GM23338 (cell line): ENCODE data around the gene TLE2. TPM values are rescaled to one million over a fixed set of nuclear protein-coding genes. Genes with fewer than 3 reads are reported as not detected.
A peak's percentile ranks its signal among the peaks of the same experiment; 100 is the strongest.

Source experiments
- ATAC-seq: fragments of 200-7000 bp; cut with Tn5 transposase; 3 replicates; pipeline ENCODE4 v1.9.1; 2020
- DNase-seq: peaks from one replicate; pipeline ENCODE4 v3.0.0-alpha.2; 2015; ENCODE audit warnings: low spot score
- H2AFZ ChIP-seq: fragments of 200-600 bp; sonication (generic); 2 replicates; pipeline ENCODE4 v1.8.0; 2016; ENCODE audit warnings: antibody characterized with exemption, mild to moderate bottlenecking, moderate library complexity
- H3F3A ChIP-seq: fragments of 200-600 bp; sonication (generic); replicated peaks from 2 replicates; pipeline ENCODE4 v1.8.0; 2017; ENCODE audit warnings: antibody characterized with exemption, mixed run types, low read depth
- H3K27ac ChIP-seq: fragments of 200-600 bp; sonication (generic); 2 replicates; pipeline ENCODE4 v1.6.1; 2016; ENCODE audit warnings: low read depth
- H3K27me3 ChIP-seq: fragments of 200-600 bp; sonication (generic); 2 replicates; pipeline ENCODE4 v1.8.0; 2016; ENCODE audit warnings: mild to moderate bottlenecking, mixed run types, moderate library complexity; ENCODE audit not compliant: insufficient read depth
- H3K36me3 ChIP-seq: fragments of 200-600 bp; sonication (generic); 2 replicates; pipeline ENCODE4 v1.8.0; 2016; ENCODE audit warnings: mild to moderate bottlenecking; ENCODE audit not compliant: insufficient read depth
- H3K4me1 ChIP-seq: fragments of 200-600 bp; sonication (generic); 2 replicates; pipeline ENCODE4 v1.8.0; 2016; ENCODE audit warnings: mild to moderate bottlenecking, moderate library complexity; ENCODE audit not compliant: insufficient read depth
- H3K4me2 ChIP-seq: fragments of 200-600 bp; sonication (generic); 2 replicates; pipeline ENCODE4 v1.7.1; 2017; ENCODE audit warnings: mixed run types
- H3K4me3 ChIP-seq: fragments of 200-600 bp; sonication (generic); 2 replicates; pipeline ENCODE4 v1.6.1; 2016; ENCODE audit warnings: mixed run types
- H3K79me2 ChIP-seq: fragments of 200-600 bp; sonication (generic); replicated peaks from 2 replicates; pipeline ENCODE4 v1.8.0; 2017; ENCODE audit warnings: mild to moderate bottlenecking; ENCODE audit not compliant: insufficient read depth
- H3K9me2 ChIP-seq: fragments of 200-600 bp; sonication (generic); 2 replicates; pipeline ENCODE4 v1.8.0; 2017; ENCODE audit not compliant: insufficient read depth
- H4K20me1 ChIP-seq: fragments of 200-600 bp; sonication (generic); replicated peaks from 2 replicates; pipeline ENCODE4 v1.8.0; 2017; ENCODE audit warnings: mild to moderate bottlenecking; ENCODE audit not compliant: insufficient read depth
- H3K27ac Mint-ChIP-seq: 2 replicates; pipeline ENCODE4 v1.8.0; 2020; ENCODE audit warnings: inconsistent platforms, mild to moderate bottlenecking, moderate library complexity, mixed read lengths
- H3K27me3 Mint-ChIP-seq: 3 replicates; pipeline ENCODE4 v1.8.0; 2022; ENCODE audit warnings: low read depth, mild to moderate bottlenecking, moderate library complexity, mixed read lengths, inconsistent platforms; ENCODE audit not compliant: insufficient read depth, poor library complexity
- H3K36me3 Mint-ChIP-seq: 3 replicates; pipeline ENCODE4 v1.8.0; 2021; ENCODE audit warnings: low read depth, mild to moderate bottlenecking, inconsistent platforms, moderate library complexity, mixed read lengths
- H3K4me1 Mint-ChIP-seq: 3 replicates; pipeline ENCODE4 v1.8.0; 2020; ENCODE audit warnings: mild to moderate bottlenecking, inconsistent platforms, mixed read lengths
- H3K4me3 Mint-ChIP-seq: 3 replicates; pipeline ENCODE4 v1.8.0; 2021; ENCODE audit warnings: moderate library complexity, mild to moderate bottlenecking, inconsistent platforms, mixed read lengths
- H3K9me3 Mint-ChIP-seq: 3 replicates; pipeline ENCODE4 v1.8.0; 2020; ENCODE audit warnings: moderate library complexity, mild to moderate bottlenecking, inconsistent platforms, mixed read lengths
- CREB1 ChIP-seq: fragments of 250-450 bp; sonication (Bioruptor Pico); IDR thresholded peaks from 2 replicates; pipeline ENCODE4 v1.5.0; 2020; ENCODE audit warnings: low read depth, mild to moderate bottlenecking, moderate library complexity
- EZH2 ChIP-seq: fragments of 200-600 bp; sonication (generic); IDR thresholded peaks from one replicate; pipeline ENCODE4 v1.8.0; 2017; ENCODE audit warnings: antibody characterized with exemption, mild to moderate bottlenecking, low read depth; ENCODE audit not compliant: unreplicated experiment
- EZH2phosphoT487 ChIP-seq: fragments of 200-600 bp; sonication (generic); IDR thresholded peaks from one replicate; pipeline ENCODE4 v1.8.1; 2018; ENCODE audit warnings: antibody characterized with exemption; ENCODE audit not compliant: unreplicated experiment
- JUNB ChIP-seq: IDR thresholded peaks from one replicate; pipeline ENCODE4 v1.6.1; 2016; ENCODE audit warnings: antibody characterized with exemption; ENCODE audit not compliant: unreplicated experiment
- NANOG ChIP-seq: IDR thresholded peaks from 2 replicates; pipeline ENCODE4 v1.6.1; 2016; ENCODE audit warnings: antibody characterized with exemption, borderline replicate concordance
- POLR2AphosphoS5 ChIP-seq: IDR thresholded peaks from 2 replicates; pipeline ENCODE4 v1.6.1; 2016; ENCODE audit warnings: antibody characterized with exemption, low read depth
- STAT1 ChIP-seq: IDR thresholded peaks from one replicate; pipeline ENCODE4 v1.6.1; 2016; ENCODE audit warnings: antibody characterized with exemption; ENCODE audit not compliant: unreplicated experiment
- ZNF114 ChIP-seq: fragments of 250-450 bp; sonication (Bioruptor Pico); IDR thresholded peaks from 2 replicates; pipeline ENCODE4 v1.5.0; 2020; ENCODE audit warnings: mild to moderate bottlenecking, moderate library complexity
- ZNF331 ChIP-seq: fragments of 250-450 bp; sonication (Bioruptor Pico); IDR thresholded peaks from 2 replicates; pipeline ENCODE4 v1.5.0; 2020; ENCODE audit warnings: low read depth, mild to moderate bottlenecking, moderate library complexity
- polyA plus RNA-seq: library from polyadenylated mRNA; unstranded; fragments of >200 nt; fragmentation: Nextera tagmentation; extraction: Ambion mirVana; gene quantifications from 2 replicates; pipeline ENCODE4 v1.2.1, GENCODE V29; 2016
- total RNA-seq: library from RNA; depleted of rRNA; stranded (reverse); fragments of >200 nt; shearing (Covaris generic); gene quantifications from 2 replicates; pipeline ENCODE4 v1.2.3, GENCODE V29; 2014
- TF ChIP-seq, protein P1 (sequence below): IDR thresholded peaks from 2 replicates; pipeline ENCODE4 v1.6.1; 2016; ENCODE audit warnings: antibody characterized with exemption
- TF ChIP-seq, protein P2 (sequence below): IDR thresholded peaks from one replicate; pipeline ENCODE4 v1.6.1; 2018; ENCODE audit warnings: antibody characterized with exemption; ENCODE audit not compliant: unreplicated experiment
- TF ChIP-seq, protein P3 (sequence below), 2 experiments: fragments of 200-600 bp in 1 of 2; sonication (generic) in 1 of 2; conservative IDR thresholded peaks; 2 replicates each; pipeline versions ENCODE4 v1.5.1 to v1.6.1; 2016 to 2017; ENCODE audit warnings: antibody characterized with exemption in 2 of 2, low read depth in 2 of 2, mild to moderate bottlenecking in 2 of 2, moderate library complexity in 1 of 2
- TF ChIP-seq, protein P4 (sequence below): fragments of 250-450 bp; sonication (Bioruptor Pico); IDR thresholded peaks from 2 replicates; pipeline ENCODE4 v1.5.0; 2020; ENCODE audit warnings: mild to moderate bottlenecking, moderate library complexity

TLE2 gene
- total and polyA plus RNA-seq, 2 experiments from 2014 or later, result 5.2 to 22.8 TPM

DNA sequence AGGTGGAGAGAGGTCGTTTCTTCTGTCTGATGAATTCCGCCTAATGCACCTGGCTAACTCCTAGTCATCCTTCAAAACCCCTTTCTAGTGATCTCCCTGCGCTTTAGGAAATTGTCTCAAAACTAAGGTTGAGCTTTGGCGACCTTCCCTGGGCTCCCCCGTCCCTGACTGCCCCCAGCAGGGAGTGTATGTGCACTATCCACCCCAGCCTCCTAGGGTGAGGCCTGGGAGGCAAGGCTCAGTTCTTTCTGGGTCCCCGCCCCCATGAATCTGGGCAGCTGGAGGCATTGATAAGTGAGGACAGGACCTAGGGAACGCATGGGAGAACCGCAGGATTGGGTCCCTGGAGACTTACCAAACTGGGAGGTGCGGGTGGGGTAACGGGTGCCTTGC lies 51.3 kb downstream of the TLE2 start:
- no peaks in the 10 kb centered on the region for H4K20me1 ChIP-seq
- H3K27me3 ChIP-seq, result peaks cover 17% of the 10 kb centered on the region
- H3F3A ChIP-seq, result peaks cover 7% of the 10 kb centered on the region; the same call in 1 of the 2 replicates
- H3K9me3 Mint-ChIP-seq, result no peaks in the 10 kb centered on the region
- no peak overlapping the region for H3K27ac ChIP-seq
- H3K4me3 ChIP-seq, result peak overlapping the region; percentile 45; the same call in 1 of the 2 replicates
- no peak overlapping the region for H2AFZ ChIP-seq
- DNase-seq, result no peak
- no peaks in the 10 kb centered on the region for H3K79me2 ChIP-seq
- no peaks in the 10 kb centered on the region for H3K36me3 Mint-ChIP-seq
- no peaks in the 10 kb centered on the region for H3K36me3 ChIP-seq
- peak; percentile 16 for ATAC-seq
- H3K4me1 ChIP-seq, result peaks cover 17% of the 10 kb centered on the region
- TF ChIP-seq ZNF114 (CRISPR knock-in tag) (no peak), POLR2AphosphoS5 (no peak), ZNF331 (CRISPR knock-in tag) (no peak), EZH2 (no peak), CREB1 (CRISPR knock-in tag) (no peak), STAT1 (no peak), JUNB (no peak), NANOG (no peak), EZH2phosphoT487 (no peak)
- TF ChIP-seq, protein P1, sequence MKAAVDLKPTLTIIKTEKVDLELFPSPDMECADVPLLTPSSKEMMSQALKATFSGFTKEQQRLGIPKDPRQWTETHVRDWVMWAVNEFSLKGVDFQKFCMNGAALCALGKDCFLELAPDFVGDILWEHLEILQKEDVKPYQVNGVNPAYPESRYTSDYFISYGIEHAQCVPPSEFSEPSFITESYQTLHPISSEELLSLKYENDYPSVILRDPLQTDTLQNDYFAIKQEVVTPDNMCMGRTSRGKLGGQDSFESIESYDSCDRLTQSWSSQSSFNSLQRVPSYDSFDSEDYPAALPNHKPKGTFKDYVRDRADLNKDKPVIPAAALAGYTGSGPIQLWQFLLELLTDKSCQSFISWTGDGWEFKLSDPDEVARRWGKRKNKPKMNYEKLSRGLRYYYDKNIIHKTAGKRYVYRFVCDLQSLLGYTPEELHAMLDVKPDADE, result no peak
- TF ChIP-seq, protein P2, sequence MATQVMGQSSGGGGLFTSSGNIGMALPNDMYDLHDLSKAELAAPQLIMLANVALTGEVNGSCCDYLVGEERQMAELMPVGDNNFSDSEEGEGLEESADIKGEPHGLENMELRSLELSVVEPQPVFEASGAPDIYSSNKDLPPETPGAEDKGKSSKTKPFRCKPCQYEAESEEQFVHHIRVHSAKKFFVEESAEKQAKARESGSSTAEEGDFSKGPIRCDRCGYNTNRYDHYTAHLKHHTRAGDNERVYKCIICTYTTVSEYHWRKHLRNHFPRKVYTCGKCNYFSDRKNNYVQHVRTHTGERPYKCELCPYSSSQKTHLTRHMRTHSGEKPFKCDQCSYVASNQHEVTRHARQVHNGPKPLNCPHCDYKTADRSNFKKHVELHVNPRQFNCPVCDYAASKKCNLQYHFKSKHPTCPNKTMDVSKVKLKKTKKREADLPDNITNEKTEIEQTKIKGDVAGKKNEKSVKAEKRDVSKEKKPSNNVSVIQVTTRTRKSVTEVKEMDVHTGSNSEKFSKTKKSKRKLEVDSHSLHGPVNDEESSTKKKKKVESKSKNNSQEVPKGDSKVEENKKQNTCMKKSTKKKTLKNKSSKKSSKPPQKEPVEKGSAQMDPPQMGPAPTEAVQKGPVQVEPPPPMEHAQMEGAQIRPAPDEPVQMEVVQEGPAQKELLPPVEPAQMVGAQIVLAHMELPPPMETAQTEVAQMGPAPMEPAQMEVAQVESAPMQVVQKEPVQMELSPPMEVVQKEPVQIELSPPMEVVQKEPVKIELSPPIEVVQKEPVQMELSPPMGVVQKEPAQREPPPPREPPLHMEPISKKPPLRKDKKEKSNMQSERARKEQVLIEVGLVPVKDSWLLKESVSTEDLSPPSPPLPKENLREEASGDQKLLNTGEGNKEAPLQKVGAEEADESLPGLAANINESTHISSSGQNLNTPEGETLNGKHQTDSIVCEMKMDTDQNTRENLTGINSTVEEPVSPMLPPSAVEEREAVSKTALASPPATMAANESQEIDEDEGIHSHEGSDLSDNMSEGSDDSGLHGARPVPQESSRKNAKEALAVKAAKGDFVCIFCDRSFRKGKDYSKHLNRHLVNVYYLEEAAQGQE, result no peak
- TF ChIP-seq, protein P3, sequence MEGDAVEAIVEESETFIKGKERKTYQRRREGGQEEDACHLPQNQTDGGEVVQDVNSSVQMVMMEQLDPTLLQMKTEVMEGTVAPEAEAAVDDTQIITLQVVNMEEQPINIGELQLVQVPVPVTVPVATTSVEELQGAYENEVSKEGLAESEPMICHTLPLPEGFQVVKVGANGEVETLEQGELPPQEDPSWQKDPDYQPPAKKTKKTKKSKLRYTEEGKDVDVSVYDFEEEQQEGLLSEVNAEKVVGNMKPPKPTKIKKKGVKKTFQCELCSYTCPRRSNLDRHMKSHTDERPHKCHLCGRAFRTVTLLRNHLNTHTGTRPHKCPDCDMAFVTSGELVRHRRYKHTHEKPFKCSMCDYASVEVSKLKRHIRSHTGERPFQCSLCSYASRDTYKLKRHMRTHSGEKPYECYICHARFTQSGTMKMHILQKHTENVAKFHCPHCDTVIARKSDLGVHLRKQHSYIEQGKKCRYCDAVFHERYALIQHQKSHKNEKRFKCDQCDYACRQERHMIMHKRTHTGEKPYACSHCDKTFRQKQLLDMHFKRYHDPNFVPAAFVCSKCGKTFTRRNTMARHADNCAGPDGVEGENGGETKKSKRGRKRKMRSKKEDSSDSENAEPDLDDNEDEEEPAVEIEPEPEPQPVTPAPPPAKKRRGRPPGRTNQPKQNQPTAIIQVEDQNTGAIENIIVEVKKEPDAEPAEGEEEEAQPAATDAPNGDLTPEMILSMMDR (conservative IDR thresholded peaks at IDR 0.05; ENCODE audit: low read depth in 2 of 2), result no peak
- TF ChIP-seq, protein P4, sequence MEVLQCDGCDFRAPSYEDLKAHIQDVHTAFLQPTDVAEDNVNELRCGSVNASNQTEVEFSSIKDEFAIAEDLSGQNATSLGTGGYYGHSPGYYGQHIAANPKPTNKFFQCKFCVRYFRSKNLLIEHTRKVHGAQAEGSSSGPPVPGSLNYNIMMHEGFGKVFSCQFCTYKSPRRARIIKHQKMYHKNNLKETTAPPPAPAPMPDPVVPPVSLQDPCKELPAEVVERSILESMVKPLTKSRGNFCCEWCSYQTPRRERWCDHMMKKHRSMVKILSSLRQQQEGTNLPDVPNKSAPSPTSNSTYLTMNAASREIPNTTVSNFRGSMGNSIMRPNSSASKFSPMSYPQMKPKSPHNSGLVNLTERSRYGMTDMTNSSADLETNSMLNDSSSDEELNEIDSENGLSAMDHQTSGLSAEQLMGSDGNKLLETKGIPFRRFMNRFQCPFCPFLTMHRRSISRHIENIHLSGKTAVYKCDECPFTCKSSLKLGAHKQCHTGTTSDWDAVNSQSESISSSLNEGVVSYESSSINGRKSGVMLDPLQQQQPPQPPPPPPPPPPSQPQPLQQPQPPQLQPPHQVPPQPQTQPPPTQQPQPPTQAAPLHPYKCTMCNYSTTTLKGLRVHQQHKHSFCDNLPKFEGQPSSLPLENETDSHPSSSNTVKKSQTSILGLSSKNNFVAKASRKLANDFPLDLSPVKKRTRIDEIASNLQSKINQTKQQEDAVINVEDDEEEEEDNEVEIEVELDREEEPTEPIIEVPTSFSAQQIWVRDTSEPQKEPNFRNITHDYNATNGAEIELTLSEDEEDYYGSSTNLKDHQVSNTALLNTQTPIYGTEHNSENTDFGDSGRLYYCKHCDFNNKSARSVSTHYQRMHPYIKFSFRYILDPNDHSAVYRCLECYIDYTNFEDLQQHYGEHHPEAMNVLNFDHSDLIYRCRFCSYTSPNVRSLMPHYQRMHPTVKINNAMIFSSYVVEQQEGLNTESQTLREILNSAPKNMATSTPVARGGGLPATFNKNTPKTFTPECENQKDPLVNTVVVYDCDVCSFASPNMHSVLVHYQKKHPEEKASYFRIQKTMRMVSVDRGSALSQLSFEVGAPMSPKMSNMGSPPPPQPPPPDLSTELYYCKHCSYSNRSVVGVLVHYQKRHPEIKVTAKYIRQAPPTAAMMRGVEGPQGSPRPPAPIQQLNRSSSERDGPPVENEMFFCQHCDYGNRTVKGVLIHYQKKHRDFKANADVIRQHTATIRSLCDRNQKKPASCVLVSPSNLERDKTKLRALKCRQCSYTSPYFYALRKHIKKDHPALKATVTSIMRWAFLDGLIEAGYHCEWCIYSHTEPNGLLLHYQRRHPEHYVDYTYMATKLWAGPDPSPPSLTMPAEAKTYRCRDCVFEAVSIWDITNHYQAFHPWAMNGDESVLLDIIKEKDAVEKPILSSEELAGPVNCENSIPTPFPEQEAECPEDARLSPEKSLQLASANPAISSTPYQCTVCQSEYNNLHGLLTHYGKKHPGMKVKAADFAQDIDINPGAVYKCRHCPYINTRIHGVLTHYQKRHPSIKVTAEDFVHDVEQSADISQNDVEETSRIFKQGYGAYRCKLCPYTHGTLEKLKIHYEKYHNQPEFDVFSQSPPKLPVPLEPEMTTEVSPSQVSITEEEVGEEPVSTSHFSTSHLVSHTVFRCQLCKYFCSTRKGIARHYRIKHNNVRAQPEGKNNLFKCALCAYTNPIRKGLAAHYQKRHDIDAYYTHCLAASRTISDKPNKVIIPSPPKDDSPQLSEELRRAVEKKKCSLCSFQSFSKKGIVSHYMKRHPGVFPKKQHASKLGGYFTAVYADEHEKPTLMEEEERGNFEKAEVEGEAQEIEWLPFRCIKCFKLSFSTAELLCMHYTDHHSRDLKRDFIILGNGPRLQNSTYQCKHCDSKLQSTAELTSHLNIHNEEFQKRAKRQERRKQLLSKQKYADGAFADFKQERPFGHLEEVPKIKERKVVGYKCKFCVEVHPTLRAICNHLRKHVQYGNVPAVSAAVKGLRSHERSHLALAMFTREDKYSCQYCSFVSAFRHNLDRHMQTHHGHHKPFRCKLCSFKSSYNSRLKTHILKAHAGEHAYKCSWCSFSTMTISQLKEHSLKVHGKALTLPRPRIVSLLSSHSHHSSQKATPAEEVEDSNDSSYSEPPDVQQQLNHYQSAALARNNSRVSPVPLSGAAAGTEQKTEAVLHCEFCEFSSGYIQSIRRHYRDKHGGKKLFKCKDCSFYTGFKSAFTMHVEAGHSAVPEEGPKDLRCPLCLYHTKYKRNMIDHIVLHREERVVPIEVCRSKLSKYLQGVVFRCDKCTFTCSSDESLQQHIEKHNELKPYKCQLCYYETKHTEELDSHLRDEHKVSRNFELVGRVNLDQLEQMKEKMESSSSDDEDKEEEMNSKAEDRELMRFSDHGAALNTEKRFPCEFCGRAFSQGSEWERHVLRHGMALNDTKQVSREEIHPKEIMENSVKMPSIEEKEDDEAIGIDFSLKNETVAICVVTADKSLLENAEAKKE (CRISPR knock-in tag), result no peak
- H3K27ac Mint-ChIP-seq, result no peak overlapping the region
- H3K9me2 ChIP-seq, result no peaks in the 10 kb centered on the region
- peak overlapping the region; percentile 63 for H3K4me3 Mint-ChIP-seq
- H3K4me2 ChIP-seq, result peak overlapping the region; percentile 75
- H3K4me1 Mint-ChIP-seq, result peaks cover 22% of the 10 kb centered on the region
- H3K27me3 Mint-ChIP-seq, result peaks cover 66% of the 10 kb centered on the region
